PC-9 (cell line): Measurements from ENCODE around the gene FGD4. TPM values are rescaled to one million over a fixed set of nuclear protein-coding genes. Genes with fewer than 3 reads are reported as not detected.

ENCODE experiments used
- BruUV-seq: library from RNA; stranded (reverse); fragments of 400-500 nt; replicated peaks from 2 replicates; lab custom pipeline; 2021; lab: Mats Ljungman, UMichigan
- CTCF ChIA-PET: fragments of 300-600 bp; sonication (Branson Sonifier 250); formaldehyde crosslinking; loops from one replicate; lab custom pipeline; 2022; ENCODE audit warnings: antibody characterized with exemption; lab: Charles Lee
- POLR2A ChIA-PET: fragments of 300-600 bp; sonication (Branson Sonifier 250); formaldehyde crosslinking; loops from one replicate; lab custom pipeline; 2022; ENCODE audit warnings: antibody characterized with exemption; ENCODE audit not compliant: unreplicated experiment; lab: Charles Lee
- DNase-seq, 2 experiments: peaks; one replicate each; pipeline versions ENCODE4 v3.0.0 to v3.0.0-alpha.2; 2015 to 2022; ENCODE audit warnings: mixed read lengths in 1 of 2
- H2AFZ ChIP-seq: fragments of 200-600 bp; sonication (generic); 2 replicates; pipeline ENCODE4 v1.8.1; 2017; ENCODE audit warnings: antibody characterized with exemption
- H3F3A ChIP-seq: fragments of 200-600 bp; sonication (generic); 2 replicates; pipeline ENCODE4 v1.8.1; 2017; ENCODE audit warnings: antibody characterized with exemption, mild to moderate bottlenecking, low read depth; ENCODE audit not compliant: insufficient read depth
- H3K27ac ChIP-seq: fragments of 200-600 bp; sonication (generic); 2 replicates; pipeline ENCODE4 v1.6.1; 2016; ENCODE audit warnings: mixed run types
- H3K27me3 ChIP-seq: fragments of 200-600 bp; sonication (generic); 2 replicates; pipeline ENCODE4 v1.6.1; 2016; ENCODE audit warnings: low read depth, mixed run types; ENCODE audit not compliant: insufficient read depth
- H3K36me3 ChIP-seq: fragments of 200-600 bp; sonication (generic); 2 replicates; pipeline ENCODE4 v1.6.1; 2016; ENCODE audit warnings: low read depth, mixed run types
- H3K4me1 ChIP-seq: fragments of 200-600 bp; sonication (generic); replicated peaks from 2 replicates; pipeline ENCODE4 v1.6.1; 2016; ENCODE audit warnings: mixed run types; ENCODE audit not compliant: insufficient read depth
- H3K4me2 ChIP-seq: fragments of 200-600 bp; sonication (generic); 2 replicates; pipeline ENCODE4 v1.6.1; 2017; ENCODE audit warnings: mixed run types
- H3K4me3 ChIP-seq: fragments of 200-600 bp; sonication (generic); 2 replicates; pipeline ENCODE4 v1.6.1; 2016; ENCODE audit warnings: mixed run types
- H3K79me2 ChIP-seq: fragments of 200-600 bp; sonication (generic); 2 replicates; pipeline ENCODE4 v1.6.1; 2017; ENCODE audit warnings: low read depth, mixed run types
- H3K9me2 ChIP-seq: fragments of 200-600 bp; sonication (generic); 2 replicates; pipeline ENCODE4 v1.8.1; 2017; ENCODE audit warnings: mild to moderate bottlenecking; ENCODE audit not compliant: insufficient read depth
- H3K9me3 ChIP-seq: fragments of 200-600 bp; sonication (generic); 2 replicates; pipeline ENCODE4 v1.8.1; 2016; ENCODE audit warnings: low read depth; ENCODE audit not compliant: insufficient read depth
- H4K20me1 ChIP-seq: fragments of 200-600 bp; sonication (generic); 2 replicates; pipeline ENCODE4 v1.8.1; 2017; ENCODE audit not compliant: insufficient read depth
- EZH2 ChIP-seq: fragments of 200-600 bp; sonication (generic); IDR thresholded peaks from 2 replicates; pipeline ENCODE4 v1.8.0; 2017; ENCODE audit warnings: antibody characterized with exemption, low read depth
- intact Hi-C: fragments of 100-400 bp; cut with micrococcal nuclease; formaldehyde crosslinking; loops from one replicate; pipeline ENCODE4 v1.10.0; 2022; ENCODE audit not compliant: unreplicated experiment
- total RNA-seq: library from RNA; stranded (reverse); gene quantifications from 2 replicates; pipeline ENCODE4 v1.2.3, GENCODE V29; 2021
- TF ChIP-seq, protein P1 (sequence below): fragments of 200-600 bp; sonication (generic); conservative IDR thresholded peaks from 2 replicates; pipeline ENCODE4 v1.6.1; 2017; ENCODE audit warnings: mixed run types, antibody characterized with exemption, mild to moderate bottlenecking, moderate library complexity

Gene FGD4
- total RNA-seq, 1 experiment from 2014 or later, result 28.3 TPM

DNA sequence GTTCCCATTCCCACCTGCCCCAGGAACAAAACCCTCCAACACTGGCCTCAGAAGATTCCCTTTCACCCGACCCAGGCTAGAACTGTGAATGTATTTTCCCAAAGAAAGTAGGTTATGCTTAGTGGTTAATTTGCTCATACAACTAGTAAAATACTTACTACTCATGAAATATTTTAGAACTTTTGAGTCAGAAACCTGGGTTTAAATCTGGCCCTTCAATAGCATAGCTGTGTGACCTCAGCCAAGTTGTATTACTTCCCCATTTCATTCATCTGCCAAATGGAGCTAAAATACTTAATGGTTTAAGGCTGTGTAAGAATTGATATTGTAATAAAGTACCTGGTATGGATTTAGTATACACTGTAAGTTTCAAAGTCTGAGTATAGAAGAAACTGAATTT is 210.6 kb downstream of the FGD4 start:
- CTCF ChIA-PET, result no interaction called here
- Histone ChIP-seq H3K9me2 (no peaks in the 10 kb centered on the region), H3K79me2 (no peaks in the 10 kb centered on the region; the same call in 1 of the 2 replicates), H3K27me3 (no peaks in the 10 kb centered on the region), H3K36me3 (peaks cover 7% of the 10 kb centered on the region; the same call in 1 of the 2 replicates), H3F3A (no peaks in the 10 kb centered on the region), H3K4me1 (peaks cover 10% of the 10 kb centered on the region), H2AFZ (no peak overlapping the region), H3K4me2 (no peak overlapping the region), H3K9me3 (no peaks in the 10 kb centered on the region), H3K4me3 (no peak overlapping the region), H3K27ac (no peak overlapping the region), H4K20me1 (no peaks in the 10 kb centered on the region; the same call in 1 of the 2 replicates)
- no peak for DNase-seq
- BruUV-seq, result no TSS peak
- no peak for TF ChIP-seq EZH2
- TF ChIP-seq, protein P1, sequence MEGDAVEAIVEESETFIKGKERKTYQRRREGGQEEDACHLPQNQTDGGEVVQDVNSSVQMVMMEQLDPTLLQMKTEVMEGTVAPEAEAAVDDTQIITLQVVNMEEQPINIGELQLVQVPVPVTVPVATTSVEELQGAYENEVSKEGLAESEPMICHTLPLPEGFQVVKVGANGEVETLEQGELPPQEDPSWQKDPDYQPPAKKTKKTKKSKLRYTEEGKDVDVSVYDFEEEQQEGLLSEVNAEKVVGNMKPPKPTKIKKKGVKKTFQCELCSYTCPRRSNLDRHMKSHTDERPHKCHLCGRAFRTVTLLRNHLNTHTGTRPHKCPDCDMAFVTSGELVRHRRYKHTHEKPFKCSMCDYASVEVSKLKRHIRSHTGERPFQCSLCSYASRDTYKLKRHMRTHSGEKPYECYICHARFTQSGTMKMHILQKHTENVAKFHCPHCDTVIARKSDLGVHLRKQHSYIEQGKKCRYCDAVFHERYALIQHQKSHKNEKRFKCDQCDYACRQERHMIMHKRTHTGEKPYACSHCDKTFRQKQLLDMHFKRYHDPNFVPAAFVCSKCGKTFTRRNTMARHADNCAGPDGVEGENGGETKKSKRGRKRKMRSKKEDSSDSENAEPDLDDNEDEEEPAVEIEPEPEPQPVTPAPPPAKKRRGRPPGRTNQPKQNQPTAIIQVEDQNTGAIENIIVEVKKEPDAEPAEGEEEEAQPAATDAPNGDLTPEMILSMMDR, result no peak
- POLR2A ChIA-PET, result no interaction called here
- intact Hi-C loops, result loop anchor here (5.0 kb wide), 1 partner anchor 213 kb away; the partner anchor contains the start of gene FGD4

DNA sequence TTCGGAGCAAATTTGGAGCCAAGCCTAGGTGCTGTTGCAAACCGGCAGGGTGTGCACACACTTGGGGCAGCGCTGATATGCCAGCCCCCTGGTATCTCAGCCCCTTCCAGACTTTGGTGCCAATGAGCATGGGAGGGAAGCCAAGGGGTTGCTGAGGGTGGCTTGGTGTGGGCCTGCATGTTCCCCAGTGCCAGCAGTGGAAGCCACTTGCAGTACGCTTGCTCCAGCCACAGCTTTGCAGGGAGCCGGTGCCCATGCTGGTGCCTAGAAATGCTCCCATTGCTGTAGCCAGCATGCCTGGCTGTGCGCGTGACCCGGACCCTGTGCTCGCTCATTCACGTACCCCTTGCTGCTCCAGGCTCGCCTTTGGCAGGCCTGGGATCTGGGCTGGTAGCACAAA is 212.6 kb downstream of the FGD4 start:
- BruUV-seq, result no TSS peak
- CTCF ChIA-PET, result no interaction called here

DNA sequence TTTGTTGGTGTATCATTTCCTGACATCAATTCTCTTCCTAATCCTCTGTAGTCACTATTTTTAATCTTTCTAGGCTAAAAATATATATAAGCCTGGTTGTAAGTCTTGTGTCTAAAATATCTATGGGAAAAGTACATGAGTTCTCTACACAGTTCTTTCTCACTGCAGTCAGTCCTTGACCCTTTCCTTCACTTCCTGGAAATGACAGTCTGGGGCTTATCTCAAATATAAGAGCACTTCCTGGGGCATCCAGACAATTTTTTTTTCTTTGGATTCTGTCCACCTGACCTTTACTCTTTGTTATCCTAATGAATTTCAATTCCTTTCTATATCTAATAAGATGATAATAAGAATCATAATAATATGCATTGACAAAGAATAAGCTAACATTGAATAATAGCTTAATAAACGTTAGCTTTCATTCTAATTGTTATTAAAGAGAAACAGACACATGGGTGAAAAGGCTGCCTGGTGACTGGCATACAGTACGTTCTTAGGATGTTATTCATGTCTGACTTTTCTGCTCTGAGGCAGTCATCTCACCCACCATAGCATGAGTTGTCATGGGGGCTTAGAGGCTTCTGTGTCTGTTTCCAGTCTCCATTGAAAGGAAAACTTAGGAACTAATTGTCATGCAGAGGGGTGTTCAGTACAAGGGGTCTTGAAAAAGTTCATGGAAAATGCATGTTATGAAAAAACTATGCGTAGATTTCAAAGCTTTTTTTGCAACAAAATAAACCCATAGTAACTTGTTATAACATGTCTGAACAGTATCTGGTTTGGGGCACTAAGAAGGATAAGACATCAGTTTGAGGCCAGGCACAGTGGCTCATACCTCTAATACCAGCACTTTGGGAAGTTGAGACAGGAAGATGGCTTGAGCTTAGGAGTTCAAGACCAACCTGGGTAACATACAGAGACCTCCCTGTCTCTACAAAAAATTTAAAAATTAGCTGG is 213.6 kb downstream of the FGD4 start:
- Histone ChIP-seq H3K27ac (no peak overlapping the region), H3K27me3 (no peaks in the 10 kb centered on the region)
- CTCF ChIA-PET, result no interaction called here

More for the DNA sequence above, 212.6 kb downstream of the FGD4 start:
- H3F3A ChIP-seq, result no peaks in the 10 kb centered on the region
- H3K27me3 ChIP-seq, result no peaks in the 10 kb centered on the region
- no peak overlapping the region for H3K27ac ChIP-seq
- no peak for DNase-seq
- H3K9me2 ChIP-seq, result no peaks in the 10 kb centered on the region
- no peaks in the 10 kb centered on the region; the same call in 1 of the 2 replicates for H3K79me2 ChIP-seq
- no peaks in the 10 kb centered on the region for H3K4me1 ChIP-seq
- no peaks in the 10 kb centered on the region for H3K9me3 ChIP-seq
- no peaks in the 10 kb centered on the region for H4K20me1 ChIP-seq
- peaks cover 7% of the 10 kb centered on the region; the same call in 1 of the 2 replicates for H3K36me3 ChIP-seq
- TF ChIP-seq, protein P1, result no peak
- TF ChIP-seq EZH2, result no peak
- H3K4me3 ChIP-seq, result no peak overlapping the region
- no peak overlapping the region for H2AFZ ChIP-seq
- intact Hi-C loops, result no loop called here
- no peak overlapping the region for H3K4me2 ChIP-seq
- POLR2A ChIA-PET, result no interaction called here

More for the DNA sequence above, 213.6 kb downstream of the FGD4 start:
- TF ChIP-seq EZH2, result no peak
- TF ChIP-seq, protein P1, result no peak
- Histone ChIP-seq H2AFZ (no peak overlapping the region), H3K36me3 (peaks cover 6% of the 10 kb centered on the region; the same call in 1 of the 2 replicates), H3K4me1 (no peaks in the 10 kb centered on the region), H3F3A (no peaks in the 10 kb centered on the region), H3K4me2 (no peak overlapping the region), H3K9me2 (no peaks in the 10 kb centered on the region), H3K79me2 (no peaks in the 10 kb centered on the region), H4K20me1 (no peaks in the 10 kb centered on the region), H3K4me3 (no peak overlapping the region), H3K9me3 (no peaks in the 10 kb centered on the region)
- BruUV-seq, result no TSS peak
- intact Hi-C loops, result no loop called here
- POLR2A ChIA-PET, result interaction anchor here (0.7 kb wide), 1 partner anchor 20 kb away, joined by 3 read pairs; no protein-coding TSS in a partner anchor
- no peak for DNase-seq
